Left hindlimb (tissue), 1 donor: ENCODE measurements around the gene ZDHHC14.

Experiments
- DNase-seq: peaks from one replicate; pipeline ENCODE4 v3.0.0-alpha.2; 2018

Gene ZDHHC14

DNA sequence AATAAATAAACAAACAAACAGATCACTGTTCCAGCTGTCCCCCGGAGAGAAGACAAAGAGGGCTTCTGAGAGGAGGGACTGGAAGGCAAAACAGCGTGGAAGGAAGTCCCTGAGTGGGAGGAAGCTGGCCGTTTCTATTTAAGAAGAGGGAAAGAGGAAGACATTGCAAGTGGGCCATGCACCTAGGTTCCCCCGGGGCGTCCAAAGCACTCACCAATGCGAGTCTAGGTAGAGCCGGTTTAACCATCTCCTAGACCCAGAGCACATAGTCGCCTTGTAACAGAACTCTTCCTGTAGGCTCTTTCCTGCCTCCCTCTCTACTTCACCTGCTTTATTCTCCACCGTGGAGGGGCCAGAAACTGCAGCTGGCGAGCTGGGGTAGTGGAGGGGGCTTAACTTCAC, 158.4 kb downstream of the ZDHHC14 start:
- DNase-seq: no peak

DNA sequence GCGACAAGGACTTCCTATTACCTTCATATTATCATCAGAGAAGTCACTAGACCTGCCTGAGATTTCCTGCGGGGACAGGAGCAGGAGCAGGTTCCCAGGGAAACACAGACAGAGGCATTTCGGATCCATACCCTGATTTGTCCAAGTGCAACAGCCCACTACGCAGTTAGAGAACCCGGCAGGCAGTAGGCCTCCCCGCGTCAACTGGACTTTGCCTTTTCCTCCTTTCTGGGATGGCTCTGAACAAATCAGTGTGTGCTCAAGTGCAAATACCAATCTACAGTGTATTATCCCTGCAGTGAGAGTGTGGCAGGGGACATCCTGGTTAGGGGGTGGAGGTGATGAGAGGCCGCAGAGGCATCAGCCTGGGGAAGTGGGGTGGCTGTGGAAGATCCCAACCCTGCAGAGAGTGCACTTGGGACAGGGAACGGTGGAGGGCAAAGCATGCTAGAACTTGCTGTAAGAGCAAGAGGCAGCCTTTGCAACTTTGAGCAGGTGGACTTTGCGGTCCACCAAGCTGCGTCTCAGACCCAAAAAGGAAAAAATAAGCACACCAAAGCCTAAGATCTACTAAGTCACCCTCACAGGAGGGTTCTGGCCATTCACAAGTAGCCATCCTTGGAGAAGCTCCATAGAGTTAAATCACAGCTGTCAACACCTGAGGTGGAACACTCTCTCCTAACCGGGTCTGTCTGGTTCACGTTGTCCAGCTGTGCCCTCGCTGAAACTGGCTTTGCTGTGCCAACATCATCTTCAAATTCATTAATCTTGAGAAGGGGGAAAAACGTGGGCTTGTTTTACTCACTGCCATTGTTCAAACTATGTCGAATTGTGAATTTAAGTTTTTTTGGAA, 159.1 kb downstream of the ZDHHC14 start:
- DNase-seq: no peak

- DNase-seq: no peak
Measured at GRCh38 chr6:157541618-157542413, 160.8 kb downstream of the ZDHHC14 start.

DNA sequence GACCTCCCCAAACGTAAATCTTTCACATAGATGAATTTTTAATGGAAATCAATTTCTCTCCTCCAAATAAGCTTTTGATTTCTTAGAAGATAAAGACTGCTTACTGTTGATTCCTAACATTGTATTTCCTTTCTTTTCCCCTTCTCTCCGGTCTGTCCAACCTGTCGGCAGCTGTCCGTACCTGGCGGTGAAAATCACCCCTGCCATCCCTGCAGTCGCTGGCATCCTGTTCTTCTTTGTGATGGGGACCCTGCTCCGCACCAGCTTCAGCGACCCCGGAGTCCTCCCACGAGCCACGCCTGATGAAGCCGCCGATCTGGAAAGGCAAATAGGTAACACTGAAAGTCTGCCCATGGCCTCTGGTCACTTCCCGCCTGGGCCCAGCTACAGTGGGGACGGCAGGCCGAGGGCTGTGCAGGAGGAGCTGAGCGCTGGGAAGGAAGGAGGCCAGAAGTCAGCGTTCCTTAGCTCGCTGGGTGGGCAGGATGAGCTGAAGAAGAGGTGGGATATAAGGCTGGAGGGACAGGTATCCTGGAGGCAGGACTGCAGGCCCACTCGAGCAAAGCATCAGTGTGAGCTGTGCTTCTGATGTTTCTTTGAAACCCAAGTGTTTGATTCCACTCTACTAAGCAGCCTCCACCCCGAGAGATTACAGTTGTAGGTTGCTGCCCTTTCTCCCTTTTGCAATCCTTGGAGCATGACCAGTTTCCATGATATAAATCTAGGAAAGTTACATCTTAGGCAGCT, 161.6 kb downstream of the ZDHHC14 start:
- DNase-seq: no peak

GRCh38 chr6:157546321-157546720, 165.3 kb downstream of the ZDHHC14 start:
- no peak for DNase-seq

DNA sequence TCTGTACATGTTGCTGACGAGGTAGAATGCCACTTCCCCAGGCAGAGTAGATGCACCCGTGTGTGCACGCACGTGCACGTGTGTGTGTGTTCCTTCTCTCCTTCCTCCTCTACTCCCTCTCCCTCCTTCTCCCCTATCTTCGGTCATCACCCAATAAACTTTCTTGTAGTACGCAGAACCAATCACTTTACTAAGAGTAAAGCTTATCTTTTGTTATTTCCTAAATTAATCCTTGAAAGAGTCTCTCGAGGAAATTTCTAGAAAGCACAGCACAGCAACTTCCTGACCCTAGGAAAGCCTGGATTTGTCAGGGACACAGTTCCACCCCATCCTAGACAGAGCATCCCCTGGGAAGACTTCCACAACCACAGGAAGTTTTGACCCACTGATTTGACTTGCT, 166.1 kb downstream of the ZDHHC14 start:
- DNase-seq: no peak

DNA sequence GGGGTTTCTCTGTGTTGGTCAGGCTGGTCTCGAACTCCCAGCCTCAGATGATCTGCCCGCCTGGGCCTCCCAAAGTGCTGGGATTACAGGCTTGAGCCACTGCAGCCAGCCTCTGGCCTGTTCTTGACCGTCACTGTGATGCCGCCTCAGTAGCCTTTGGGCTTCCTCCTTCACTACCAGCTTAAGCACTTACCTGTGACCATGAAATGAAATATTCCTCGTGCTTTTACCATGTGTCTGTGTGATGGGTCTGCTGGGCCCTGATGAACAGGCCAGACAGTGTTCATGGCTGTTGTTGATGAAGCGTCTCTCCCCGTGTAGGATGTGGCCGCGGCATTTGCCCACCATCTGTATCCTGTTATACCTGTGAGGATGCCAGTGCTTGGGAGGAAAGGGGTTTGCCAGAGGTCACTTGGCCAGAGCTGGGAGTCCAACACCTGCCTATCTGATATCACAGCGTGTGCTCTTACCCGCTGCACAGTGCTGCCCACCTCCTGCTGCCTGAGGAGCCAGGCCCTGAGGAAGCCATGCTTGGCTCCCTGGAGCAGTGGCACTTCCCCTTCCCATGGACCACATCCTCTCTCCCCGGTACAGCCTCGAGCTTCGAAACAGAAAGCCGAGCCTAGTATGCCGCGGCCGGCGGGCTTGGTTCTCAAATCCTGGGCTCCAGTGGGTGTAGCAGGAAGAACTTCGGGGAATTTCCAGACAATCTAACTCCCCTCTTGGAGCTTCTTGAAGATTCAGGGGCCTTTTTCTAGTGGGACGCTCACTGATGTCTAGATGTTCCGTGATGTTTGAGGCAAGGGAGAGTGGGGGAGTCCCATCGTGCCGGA, 167.9 kb downstream of the ZDHHC14 start:
- DNase-seq: no peak

DNA sequence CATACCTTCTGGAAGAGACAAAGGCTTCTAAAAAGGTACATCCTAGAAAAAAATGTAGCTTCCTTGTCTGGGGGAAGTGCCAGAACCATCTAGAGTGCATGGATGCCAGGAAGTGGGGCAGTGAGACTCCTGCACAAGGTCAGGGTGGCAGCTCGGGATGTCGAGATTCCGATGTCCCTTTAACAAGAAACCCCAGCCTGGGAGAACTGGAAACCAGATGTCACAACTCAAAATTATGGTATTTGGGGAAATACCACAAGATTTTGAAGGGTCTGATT, 168.4 kb downstream of the ZDHHC14 start:
- DNase-seq: no peak

- DNase-seq: no peak
Measured at GRCh38 chr6:157550114-157550989, 169.4 kb downstream of the ZDHHC14 start.

GRCh38 chr6:157551041-157551832, 170.2 kb downstream of the ZDHHC14 start:
- no peak for DNase-seq

DNA sequence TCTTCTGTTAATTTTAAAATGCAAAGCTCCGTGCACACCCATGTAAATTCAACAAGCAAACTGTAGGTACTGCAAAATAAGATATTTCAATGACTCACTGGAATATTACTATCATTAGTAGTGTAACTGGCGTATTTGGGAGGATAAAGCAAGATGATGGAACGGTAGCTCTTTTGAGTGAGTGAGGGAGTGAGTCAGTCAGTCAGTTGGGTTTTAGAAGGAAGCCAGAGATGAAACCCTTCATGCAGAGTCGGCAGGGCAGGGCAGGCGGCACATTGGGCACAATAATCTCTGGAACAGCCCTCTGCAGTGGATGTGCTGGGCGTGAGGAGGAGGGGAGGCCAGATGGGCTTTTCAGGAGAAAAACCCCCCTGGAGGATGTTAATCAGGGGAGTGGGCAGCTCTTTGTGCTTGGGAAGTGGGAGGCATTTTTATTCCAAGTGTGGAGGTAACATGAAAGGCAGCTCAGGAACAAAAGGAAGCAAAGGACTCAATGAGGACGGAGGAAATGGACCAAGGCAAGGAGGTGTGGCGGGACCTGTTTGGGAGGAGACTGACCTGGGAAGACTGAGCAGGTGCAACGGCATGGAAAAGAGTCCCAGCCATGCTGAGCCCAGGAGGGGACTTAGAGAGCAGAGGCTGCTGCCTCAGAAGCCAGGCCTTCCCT, 171.2 kb downstream of the ZDHHC14 start:
- DNase-seq: no peak

- DNase-seq: no peak
Measured at GRCh38 chr6:157552820-157553485, 172.0 kb downstream of the ZDHHC14 start.

GRCh38 chr6:157554747-157555146, 173.8 kb downstream of the ZDHHC14 start:
- DNase-seq: no peak

- no peak for DNase-seq
Measured at GRCh38 chr6:157555455-157556143, 174.6 kb downstream of the ZDHHC14 start.

DNA sequence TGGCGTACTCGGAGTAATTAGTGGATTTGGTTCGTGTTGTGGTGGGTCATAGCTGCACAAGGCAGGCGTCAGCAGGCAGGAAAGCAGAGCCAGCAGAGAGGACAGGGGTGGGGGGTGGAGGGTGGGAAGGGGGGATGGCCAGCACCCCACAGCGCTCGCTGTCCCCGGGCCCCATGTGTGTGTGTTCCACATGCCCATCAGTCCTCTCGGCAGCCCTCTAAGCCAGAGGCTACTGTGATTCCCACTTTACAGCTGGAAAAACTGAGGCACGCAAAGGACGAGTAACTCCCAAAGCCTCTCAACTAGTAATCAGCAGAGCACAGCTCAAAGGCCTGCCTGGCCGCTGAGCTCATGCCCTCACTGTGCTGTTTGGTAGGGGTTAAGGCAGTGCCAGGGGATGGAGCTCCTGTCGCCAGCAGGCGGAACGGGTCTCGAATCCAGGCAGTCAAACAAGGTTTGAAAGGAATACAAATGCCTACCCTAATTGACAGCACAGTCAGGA, 175.2 kb downstream of the ZDHHC14 start:
- DNase-seq: no peak

GRCh38 chr6:157556671-157557430, 175.9 kb downstream of the ZDHHC14 start:
- DNase-seq: no peak

DNA sequence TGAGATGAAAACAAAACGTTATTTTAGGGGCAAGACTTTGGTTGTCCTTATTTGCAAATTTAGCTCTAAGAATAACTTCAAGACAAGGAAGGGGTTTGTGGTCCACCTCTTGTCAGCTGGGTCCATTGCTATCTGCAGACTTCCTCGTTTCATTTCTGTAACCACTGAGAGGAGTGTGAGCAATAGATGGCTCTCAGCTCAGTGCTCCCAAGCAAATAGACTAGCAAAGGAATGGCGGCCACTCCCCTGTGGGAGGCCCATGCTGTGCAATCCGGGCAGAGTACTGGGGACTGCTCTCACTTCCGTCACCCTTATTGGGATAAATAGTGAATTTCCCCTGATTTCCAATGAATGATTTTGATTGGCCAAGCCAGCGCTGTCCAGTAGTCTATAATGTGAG, 176.6 kb downstream of the ZDHHC14 start:
- no peak for DNase-seq

DNA sequence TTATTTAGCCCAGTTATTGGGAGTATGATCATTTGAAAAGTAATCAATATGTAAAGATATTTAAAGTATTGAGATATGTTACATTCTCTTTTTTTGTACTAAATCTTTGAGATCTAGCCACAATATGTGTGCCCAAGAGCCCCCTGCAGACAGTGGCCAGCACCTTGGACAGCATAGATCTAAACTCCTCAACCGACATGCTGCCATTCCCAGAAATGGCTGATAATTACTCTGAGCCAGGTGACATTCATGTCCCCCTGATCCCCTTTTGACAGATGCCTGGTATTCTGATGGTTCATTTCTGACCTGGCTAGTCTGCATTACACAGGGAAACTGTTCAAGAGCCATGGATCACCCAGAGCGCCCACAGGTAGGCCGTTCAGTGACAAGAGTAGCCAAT, 177.1 kb downstream of the ZDHHC14 start:
- DNase-seq: no peak
